Muscle layer of colon (tissue), 2 donors: Measurements from ENCODE around the gene DTHD1.

ENCODE experiments used
- H3K27ac ChIP-seq: one replicate; pipeline ENCODE4 v1.7.0; 2013; ENCODE audit warnings: low read depth, mild to moderate bottlenecking, low read length, moderate library complexity
- H3K27me3 ChIP-seq, 2 donors: one replicate each; pipeline ENCODE4 v1.7.0; 2013; ENCODE audit warnings: low read length in 2 of 2, mild to moderate bottlenecking in 2 of 2; ENCODE audit not compliant: insufficient read depth in 2 of 2, control insufficient read depth in 1 of 2
- H3K36me3 ChIP-seq: one replicate; pipeline ENCODE4 v1.7.0; 2013; ENCODE audit warnings: mild to moderate bottlenecking, low read length; ENCODE audit not compliant: insufficient read depth
- H3K4me1 ChIP-seq: one replicate; pipeline ENCODE4 v1.7.0; 2013; ENCODE audit warnings: mild to moderate bottlenecking, low read length; ENCODE audit not compliant: insufficient read depth
- H3K4me3 ChIP-seq, 2 donors: one replicate each; pipeline ENCODE4 v1.7.0; 2013; ENCODE audit warnings: low read length in 2 of 2, low read depth in 1 of 2, mild to moderate bottlenecking in 1 of 2, moderate library complexity in 1 of 2
- H3K9ac ChIP-seq: one replicate; pipeline ENCODE4 v1.7.0; 2013; ENCODE audit warnings: low read length
- H3K9me3 ChIP-seq: one replicate; pipeline ENCODE4 v1.7.0; 2013; ENCODE audit warnings: mild to moderate bottlenecking, low read length
- donor health status: abdominal sarcoma.
- donor health status: Adenocarcinoma of cecum.

DTHD1 gene

DNA sequence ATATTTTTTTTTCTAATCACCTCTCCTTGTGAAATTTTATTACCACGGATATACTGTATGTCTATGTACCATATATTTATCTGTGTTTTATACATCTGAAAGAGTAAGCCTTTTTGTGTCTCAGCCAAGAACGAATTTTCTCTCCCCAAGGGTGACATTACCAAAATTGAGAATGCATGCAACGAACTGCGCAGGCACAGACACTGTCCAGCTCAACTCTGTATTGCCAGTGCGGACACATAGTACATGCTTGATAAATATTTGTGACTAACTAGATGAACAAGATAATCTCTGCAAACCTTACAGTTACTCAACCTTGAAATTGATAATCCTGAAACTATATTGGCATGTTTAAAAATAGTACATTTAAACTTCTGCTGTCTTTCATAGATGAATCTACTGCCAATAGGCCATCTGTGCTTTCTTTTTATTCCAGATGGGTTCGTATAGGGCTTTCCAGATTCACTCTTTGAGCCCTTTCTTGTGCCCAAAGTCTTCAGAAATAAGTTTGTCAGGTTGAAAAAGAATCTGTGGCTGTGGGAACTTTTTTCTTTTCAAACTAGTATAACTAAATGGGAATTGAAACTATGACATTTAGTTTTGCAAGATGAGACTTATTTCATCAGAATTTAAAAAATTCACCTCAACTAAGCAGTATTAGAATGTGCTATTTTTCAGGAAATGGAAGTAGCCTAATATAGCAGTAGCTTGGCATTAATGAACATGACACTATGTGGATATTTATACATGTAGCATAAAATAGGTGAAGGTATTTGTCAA, 38.9 kb downstream of the DTHD1 start:
- no peaks in the 10 kb centered on the region for H3K27me3 ChIP-seq
- no peaks in the 10 kb centered on the region for H3K4me1 ChIP-seq
- no peaks in the 10 kb centered on the region for H3K9me3 ChIP-seq
- no peaks in the 10 kb centered on the region for H3K36me3 ChIP-seq
- H3K9ac ChIP-seq, result no peak overlapping the region
- no peak overlapping the region for H3K4me3 ChIP-seq
- no peak overlapping the region for H3K27ac ChIP-seq

- H3K9me3 ChIP-seq, result no peaks in the 10 kb centered on the region
- H3K27ac ChIP-seq, result no peak overlapping the region
- H3K4me3 ChIP-seq, result no peak overlapping the region
- H3K9ac ChIP-seq, result no peak overlapping the region
- no peaks in the 10 kb centered on the region for H3K4me1 ChIP-seq
- H3K27me3 ChIP-seq, result no peaks in the 10 kb centered on the region
- H3K36me3 ChIP-seq, result no peaks in the 10 kb centered on the region
Observed at GRCh38 chr4:36321176-36321575, 39.8 kb downstream of the DTHD1 start.

DNA sequence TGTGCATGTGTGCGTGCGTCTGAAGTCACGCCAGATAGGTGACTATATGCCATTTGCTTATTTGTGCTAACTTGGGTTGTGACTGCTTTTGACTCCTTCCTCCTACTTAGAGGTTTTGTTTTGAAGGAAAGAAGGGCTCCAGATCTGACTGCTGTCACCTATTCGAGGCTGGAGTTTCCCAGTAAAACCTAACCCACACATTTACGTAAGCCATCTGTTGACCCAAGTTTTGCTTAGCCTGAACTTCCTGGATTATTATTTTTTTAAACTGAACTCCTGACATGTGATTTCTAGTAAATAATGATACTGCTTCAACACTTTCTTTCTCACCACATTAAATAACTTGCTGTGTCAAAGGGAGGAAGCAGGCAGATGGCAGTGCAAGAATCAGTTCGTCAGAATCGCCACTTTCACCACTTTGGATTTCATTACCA, 41.5 kb downstream of the DTHD1 start:
- H3K36me3 ChIP-seq, result no peaks in the 10 kb centered on the region
- no peaks in the 10 kb centered on the region for H3K4me1 ChIP-seq
- no peaks in the 10 kb centered on the region for H3K9me3 ChIP-seq
- no peak overlapping the region for H3K4me3 ChIP-seq
- H3K27ac ChIP-seq, result no peak overlapping the region
- H3K9ac ChIP-seq, result no peak overlapping the region
- H3K27me3 ChIP-seq, result no peaks in the 10 kb centered on the region

GRCh38 chr4:36323816-36324419, 42.5 kb downstream of the DTHD1 start:
- Histone ChIP-seq H3K9me3 (no peaks in the 10 kb centered on the region), H3K4me3 (no peak overlapping the region), H3K36me3 (no peaks in the 10 kb centered on the region), H3K27ac (no peak overlapping the region), H3K4me1 (no peaks in the 10 kb centered on the region), H3K27me3 (no peaks in the 10 kb centered on the region), H3K9ac (no peak overlapping the region)

DNA sequence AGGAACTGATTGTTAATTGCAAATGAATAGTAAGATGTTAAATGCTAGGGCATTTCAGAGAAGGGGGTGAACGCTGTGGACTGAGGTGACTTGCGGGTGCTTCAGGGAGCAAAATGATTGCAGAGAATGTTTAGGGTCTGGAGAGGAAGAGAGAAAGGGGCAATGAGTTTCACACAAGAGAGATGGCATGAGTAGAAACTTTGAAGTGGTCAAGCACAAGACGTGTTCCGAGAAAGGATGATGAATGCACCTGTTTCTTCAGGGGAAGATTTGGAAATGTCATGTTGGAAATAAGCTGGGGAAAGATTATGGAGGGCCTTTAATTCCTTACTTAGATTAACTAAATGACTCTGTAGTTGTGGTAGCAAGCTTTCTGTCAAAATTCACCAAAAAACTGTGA, 43.4 kb downstream of the DTHD1 start:
- Histone ChIP-seq H3K36me3 (no peaks in the 10 kb centered on the region), H3K4me3 (no peak overlapping the region), H3K27me3 (no peaks in the 10 kb centered on the region), H3K4me1 (no peaks in the 10 kb centered on the region), H3K9me3 (no peaks in the 10 kb centered on the region), H3K9ac (no peak overlapping the region), H3K27ac (no peak overlapping the region)

DNA sequence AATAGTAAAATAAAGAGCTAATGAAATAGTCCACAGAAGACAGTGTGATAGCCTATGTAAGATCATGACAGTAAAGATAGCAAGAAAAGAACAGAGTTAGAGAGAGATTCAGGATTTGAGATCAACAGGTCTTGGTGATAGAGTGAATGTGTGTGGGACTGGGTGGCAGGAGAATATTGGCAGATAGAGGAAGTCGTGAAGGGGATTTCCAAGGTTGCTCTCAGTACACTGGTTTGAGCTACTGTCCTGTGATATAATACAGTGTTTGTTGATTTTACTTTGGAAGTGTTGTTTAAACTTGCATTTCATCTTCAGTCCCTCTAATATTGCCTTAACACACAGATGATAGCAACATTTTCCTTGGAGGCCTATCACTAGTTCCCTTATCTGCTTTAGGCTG, 44.1 kb downstream of the DTHD1 start:
- H3K9ac ChIP-seq, result no peak overlapping the region
- no peaks in the 10 kb centered on the region for H3K4me1 ChIP-seq
- H3K9me3 ChIP-seq, result no peaks in the 10 kb centered on the region
- no peak overlapping the region for H3K4me3 ChIP-seq
- no peak overlapping the region for H3K27ac ChIP-seq
- H3K27me3 ChIP-seq, result no peaks in the 10 kb centered on the region
- no peaks in the 10 kb centered on the region for H3K36me3 ChIP-seq

DNA sequence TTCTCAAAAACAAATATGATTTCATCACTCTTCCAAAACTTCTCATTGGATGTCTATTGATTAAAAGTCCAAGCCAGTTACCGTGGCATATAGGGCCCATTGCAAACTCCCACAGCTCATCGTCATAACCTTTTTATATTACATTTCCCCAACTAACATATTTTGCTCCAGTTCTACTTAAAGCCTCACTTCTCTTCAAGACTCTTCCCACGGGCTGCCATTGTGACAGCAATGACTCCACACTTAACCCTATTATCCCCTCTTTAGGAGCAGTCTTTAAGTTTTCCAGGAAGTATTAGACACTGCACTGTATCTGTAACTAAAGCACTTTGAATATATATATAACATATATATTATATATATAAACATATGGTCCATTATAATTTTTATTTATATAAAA, 44.5 kb downstream of the DTHD1 start:
- no peaks in the 10 kb centered on the region for H3K9me3 ChIP-seq
- H3K27me3 ChIP-seq, result no peaks in the 10 kb centered on the region
- no peak overlapping the region for H3K27ac ChIP-seq
- H3K4me1 ChIP-seq, result no peaks in the 10 kb centered on the region
- no peak overlapping the region for H3K9ac ChIP-seq
- H3K36me3 ChIP-seq, result no peaks in the 10 kb centered on the region
- H3K4me3 ChIP-seq, result no peak overlapping the region

GRCh38 chr4:36326476-36327029, 45.1 kb downstream of the DTHD1 start:
- H3K36me3 ChIP-seq, result no peaks in the 10 kb centered on the region
- no peaks in the 10 kb centered on the region for H3K27me3 ChIP-seq
- no peaks in the 10 kb centered on the region for H3K4me1 ChIP-seq
- no peaks in the 10 kb centered on the region for H3K9me3 ChIP-seq
- H3K9ac ChIP-seq, result no peak overlapping the region
- H3K27ac ChIP-seq, result no peak overlapping the region
- H3K4me3 ChIP-seq, result no peak overlapping the region

DNA sequence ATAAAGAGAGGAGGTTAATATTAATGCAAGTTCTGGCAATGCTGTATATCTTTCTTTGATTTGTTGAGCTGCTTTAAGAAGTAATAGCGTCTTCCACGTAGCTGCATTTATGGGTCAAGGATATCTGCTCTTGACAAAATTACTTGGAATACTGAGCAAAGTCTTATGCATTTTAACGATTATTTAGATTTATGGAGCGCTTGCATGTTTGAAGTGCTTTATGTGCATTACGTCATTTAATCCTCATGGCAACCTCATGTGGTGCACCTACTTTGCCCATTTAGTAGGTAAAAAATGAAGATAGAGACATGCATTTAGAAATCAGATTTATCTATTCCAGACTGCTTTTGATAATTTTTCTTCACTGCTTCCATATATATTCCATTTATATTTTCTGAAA, 46.0 kb downstream of the DTHD1 start:
- no peaks in the 10 kb centered on the region for H3K36me3 ChIP-seq
- H3K9me3 ChIP-seq, result no peaks in the 10 kb centered on the region
- H3K27me3 ChIP-seq, result no peaks in the 10 kb centered on the region
- H3K27ac ChIP-seq, result no peak overlapping the region
- no peaks in the 10 kb centered on the region for H3K4me1 ChIP-seq
- no peak overlapping the region for H3K9ac ChIP-seq
- no peak overlapping the region for H3K4me3 ChIP-seq

GRCh38 chr4:36328130-36328529, 46.7 kb downstream of the DTHD1 start:
- Histone ChIP-seq H3K4me1 (no peaks in the 10 kb centered on the region), H3K9ac (no peak overlapping the region), H3K36me3 (no peaks in the 10 kb centered on the region), H3K9me3 (no peaks in the 10 kb centered on the region), H3K4me3 (no peak overlapping the region), H3K27ac (no peak overlapping the region), H3K27me3 (no peaks in the 10 kb centered on the region)

DNA sequence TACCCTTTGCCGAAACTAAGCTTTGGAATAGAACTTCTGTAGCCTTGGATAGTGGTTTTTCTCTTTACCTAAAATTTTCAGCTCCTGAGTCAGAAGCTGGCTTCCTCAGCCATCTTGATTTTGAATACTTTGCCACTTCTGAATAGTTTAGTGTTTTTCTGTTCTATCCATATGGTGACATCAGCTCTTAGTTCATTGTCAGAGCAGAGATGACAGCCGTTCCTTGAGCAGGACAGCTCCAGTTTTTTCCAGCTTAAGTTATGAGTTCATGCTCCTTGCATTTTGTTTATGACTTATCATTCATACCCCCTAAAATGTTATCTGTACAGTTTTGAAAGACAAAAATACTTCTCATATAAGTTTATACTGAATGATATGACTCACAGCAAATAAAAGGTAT, 47.8 kb downstream of the DTHD1 start:
- Histone ChIP-seq H3K4me3 (no peak overlapping the region), H3K27me3 (no peaks in the 10 kb centered on the region), H3K36me3 (no peaks in the 10 kb centered on the region), H3K9me3 (no peaks in the 10 kb centered on the region), H3K27ac (no peak overlapping the region), H3K4me1 (no peaks in the 10 kb centered on the region), H3K9ac (no peak overlapping the region)

DNA sequence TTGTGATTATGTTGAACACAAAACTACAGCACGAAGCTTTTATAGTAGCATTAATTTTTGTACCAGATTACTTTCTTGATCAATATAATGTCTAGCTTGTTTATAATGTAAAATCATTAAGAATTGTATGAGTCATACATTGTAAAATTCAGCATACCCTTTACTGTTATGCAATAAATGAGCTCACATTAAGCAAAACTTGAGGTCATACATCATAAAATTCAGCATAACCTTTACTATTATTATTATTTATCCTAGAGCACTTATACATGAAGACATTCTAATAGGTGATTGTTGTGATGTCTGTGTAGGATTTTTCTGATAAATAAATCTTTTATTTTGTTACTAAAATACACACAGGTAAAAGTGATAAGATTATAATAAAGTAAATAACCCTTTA, 49.4 kb downstream of the DTHD1 start:
- H3K4me1 ChIP-seq, result no peaks in the 10 kb centered on the region
- H3K9me3 ChIP-seq, result no peaks in the 10 kb centered on the region
- H3K27me3 ChIP-seq, result no peaks in the 10 kb centered on the region
- no peak overlapping the region for H3K9ac ChIP-seq
- no peak overlapping the region for H3K27ac ChIP-seq
- H3K36me3 ChIP-seq, result no peaks in the 10 kb centered on the region
- no peak overlapping the region for H3K4me3 ChIP-seq
